SKM-1 (cell line): ENCODE data around the gene ARVCF.

Experiments used
- DNase-seq: peaks from one replicate; lab custom pipeline; 2025; ENCODE audit not compliant: unreplicated experiment; lab: John Stamatoyannopoulos, UW

The ARVCF gene

GRCh38 chr22:19962909-19963806, 53.5 kb downstream of the ARVCF start:
- DNase-seq, result no peak

- DNase-seq, result no peak
Observed at GRCh38 chr22:19962246-19962908, 54.2 kb downstream of the ARVCF start.

GRCh38 chr22:19961868-19962245, 54.8 kb downstream of the ARVCF start:
- DNase-seq, result no peak

GRCh38 chr22:19961201-19961580, 55.4 kb downstream of the ARVCF start:
- DNase-seq, result no peak

GRCh38 chr22:19960491-19961200, 56.0 kb downstream of the ARVCF start:
- no peak for DNase-seq

GRCh38 chr22:19959587-19960490, 56.8 kb downstream of the ARVCF start:
- DNase-seq, result no peak

GRCh38 chr22:19959043-19959586, 57.5 kb downstream of the ARVCF start:
- no peak for DNase-seq

- DNase-seq, result no peak
Observed at GRCh38 chr22:19958083-19959042, 58.3 kb downstream of the ARVCF start.

GRCh38 chr22:19957445-19957844, 59.2 kb downstream of the ARVCF start:
- no peak for DNase-seq

- DNase-seq, result no peak
Observed at GRCh38 chr22:19955241-19956128, 61.1 kb downstream of the ARVCF start.

- no peak for DNase-seq
Observed at GRCh38 chr22:19951346-19951745, 65.3 kb downstream of the ARVCF start.

GRCh38 chr22:19948057-19948760, 68.4 kb downstream of the ARVCF start:
- no peak for DNase-seq

- DNase-seq, result no peak
Observed at GRCh38 chr22:19943082-19944026, 73.3 kb downstream of the ARVCF start.

- peak; percentile 65 for DNase-seq
Observed at GRCh38 chr22:19942157-19943081, 74.2 kb downstream of the ARVCF start.

GRCh38 chr22:19941365-19942082, 75.1 kb downstream of the ARVCF start, which contains the start of the genes COMT and TXNRD2:
COMT (plus strand) TSS chr22:19941772; CDS start chr22:19962527, 20,755 bp downstream.
TXNRD2 (minus strand) TSS chr22:19941818; CDS start chr22:19941803, 15 bp downstream.
- DNase-seq, result no peak
